Articular chondrocyte of knee joint (primary cell): ENCODE results near the gene CFHR2. TPM values are rescaled to one million over a fixed set of nuclear protein-coding genes. Genes with fewer than 3 reads are reported as not detected.

Experiments used
- small RNA-seq: library from RNA; depleted of rRNA; stranded (forward); fragments of <200 nt; gene quantifications from one replicate; pipeline ENCODE3, GENCODE V24; 2012
- total RNA-seq: library from RNA; depleted of rRNA; stranded (reverse); fragments of >200 nt; gene quantifications from 2 replicates; pipeline ENCODE4 v1.2.3, GENCODE V29; 2012

CFHR2 gene
- total RNA-seq, result not detected in 2 replicates

DNA sequence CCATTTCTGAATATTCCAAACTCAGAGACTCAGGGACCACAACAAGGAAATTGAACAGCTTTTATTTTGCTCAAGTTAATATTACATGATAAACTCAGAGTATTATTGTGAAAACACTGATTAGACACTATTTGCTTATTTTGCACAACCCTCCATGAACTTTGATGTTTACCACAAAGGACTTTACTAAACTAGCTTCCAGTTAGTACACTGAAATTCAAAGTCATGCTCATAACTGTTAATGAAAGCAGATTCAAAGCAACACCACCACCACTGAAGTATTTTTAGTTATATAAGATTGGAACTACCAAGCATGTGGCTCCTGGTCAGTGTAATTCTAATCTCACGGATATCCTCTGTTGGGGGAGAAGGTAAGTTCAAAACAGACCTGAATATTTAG, at the start of gene CFHR2:
Gene CFHR2 (plus strand): TSS at position 171 of the 400 bp plus-strand sequence. CDS start 143 bp downstream, at position 314.

DNA sequence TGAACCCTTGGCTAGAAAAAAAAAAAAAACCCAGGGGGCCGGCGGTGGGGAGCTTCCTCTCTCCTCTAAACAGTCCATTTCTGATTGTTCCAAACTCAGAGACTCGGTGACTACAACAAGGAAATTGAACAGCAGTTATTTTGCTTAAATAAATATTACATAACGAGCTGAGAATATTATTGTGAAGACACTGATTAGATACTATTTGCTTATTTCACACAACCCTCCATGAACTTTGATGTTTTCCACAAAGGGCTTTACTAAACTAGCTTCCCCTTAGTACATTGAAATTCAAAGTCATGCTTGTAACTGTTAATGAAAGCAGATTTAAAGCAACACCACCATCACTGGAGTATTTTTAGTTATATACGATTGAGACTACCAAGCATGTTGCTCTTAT, 33.7 kb downstream of the CFHR2 start, which contains the start of gene CFHR5:
Gene CFHR5 (plus strand): TSS at position 279 of the 400 bp plus-strand sequence. CDS start 109 bp downstream, at position 388.

Small RNA genes within 50 kb of the gene (small RNA-seq; reads per million reads assigned to genes)
- not detected for gene AL139418.1

Other genes with a start within 250 kb of the CFHR2 start
- gene CFHR3, start 168.9 kb upstream of the CFHR2 start, total RNA-seq, result 0.11 TPM in 1 of 2 replicates, not detected in the other
- 1.0 and 1.5 TPM in 2 replicates for gene CFHR1, start 124.0 kb upstream of the CFHR2 start, total RNA-seq
- not detected in 2 replicates for gene CFHR4, start 55.7 kb upstream of the CFHR2 start, total RNA-seq
- not detected in 2 replicates for gene CFHR5, start 33.8 kb downstream of the CFHR2 start, total RNA-seq
- gene F13B, start 123.5 kb downstream of the CFHR2 start, total RNA-seq, result not detected in 2 replicates
- 31.6 and 43.7 TPM in 2 replicates for gene ASPM, start 202.9 kb downstream of the CFHR2 start, total RNA-seq